AML-193 (cell line): ENCODE data around the gene STX16.

Experiments
- DNase-seq, 2 experiments: peaks; one replicate each; lab custom pipeline; 2025; lab: John Stamatoyannopoulos, UW

STX16 gene

GRCh38 chr20:58650776-58651558 lies at the start of gene STX16:
STX16 (plus strand) TSS chr20:58651283; CDS start chr20:58652007, 724 bp downstream.
- DNase-seq: peak; percentile 79 to 81

- no peak for DNase-seq
These were observed 49.0 kb upstream of the STX16 start for GRCh38 chr20:58602124-58602523.

- no peak for DNase-seq
These were observed 47.4 kb upstream of the STX16 start for GRCh38 chr20:58603721-58604120.

GRCh38 chr20:58604128-58604881 lies 46.8 kb upstream of the STX16 start:
- no peak for DNase-seq

- DNase-seq: no peak
These were observed 45.6 kb upstream of the STX16 start for GRCh38 chr20:58605292-58606065.

GRCh38 chr20:58606184-58606583 lies 44.9 kb upstream of the STX16 start:
- DNase-seq: no peak

GRCh38 chr20:58608096-58608840 lies 42.8 kb upstream of the STX16 start:
- DNase-seq: no peak

GRCh38 chr20:58609026-58609425 lies 42.1 kb upstream of the STX16 start:
- DNase-seq: no peak

- no peak for DNase-seq
These were observed 40.8 kb upstream of the STX16 start for GRCh38 chr20:58610071-58610800.

GRCh38 chr20:58610811-58611210 lies 40.3 kb upstream of the STX16 start:
- DNase-seq: no peak

- DNase-seq: no peak
These were observed 39.6 kb upstream of the STX16 start for GRCh38 chr20:58611236-58612030.

GRCh38 chr20:58612121-58612691 lies 38.9 kb upstream of the STX16 start:
- no peak for DNase-seq

GRCh38 chr20:58613061-58613854 lies 37.8 kb upstream of the STX16 start:
- no peak for DNase-seq

GRCh38 chr20:58614366-58614765 lies 36.7 kb upstream of the STX16 start:
- DNase-seq: no peak

GRCh38 chr20:58614984-58615760 lies 35.9 kb upstream of the STX16 start:
- no peak for DNase-seq

- DNase-seq: no peak
These were observed 34.7 kb upstream of the STX16 start for GRCh38 chr20:58616411-58616810.

GRCh38 chr20:58617158-58617557 lies 33.9 kb upstream of the STX16 start:
- DNase-seq: no peak

GRCh38 chr20:58618351-58619076 lies 32.6 kb upstream of the STX16 start:
- no peak for DNase-seq
